Stimulated activated naive CD4-positive, alpha-beta T cell treated with Interleukin-2 at 50 U/mL for 16 hours (primary cell): ENCODE data around the gene CD82.

Source experiments
- DNase-seq: peaks from one replicate; lab custom pipeline; 2025; lab: John Stamatoyannopoulos, UW

Gene CD82

DNA sequence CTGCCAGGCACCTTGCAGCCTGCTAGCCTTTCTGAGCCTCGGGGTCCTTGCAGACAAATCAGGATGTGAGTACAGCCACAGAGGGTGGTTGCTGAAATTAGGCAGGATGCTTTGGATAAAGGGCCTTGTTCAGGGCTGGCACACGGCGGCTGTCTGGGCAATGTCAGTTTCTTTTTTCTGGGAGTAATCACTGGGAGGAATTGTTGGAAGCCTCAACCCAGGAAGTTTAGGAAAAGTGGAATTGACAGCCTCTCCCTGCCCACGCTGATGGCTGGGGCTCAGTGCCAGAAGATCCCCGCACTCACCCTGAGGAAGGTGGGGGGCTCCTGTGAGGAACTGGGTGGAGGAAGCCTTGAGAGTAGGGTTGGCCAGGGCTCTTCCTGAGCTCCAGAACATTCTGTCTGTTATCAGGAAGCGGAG is 37.4 kb downstream of the CD82 start:
- DNase-seq = no peak

DNA sequence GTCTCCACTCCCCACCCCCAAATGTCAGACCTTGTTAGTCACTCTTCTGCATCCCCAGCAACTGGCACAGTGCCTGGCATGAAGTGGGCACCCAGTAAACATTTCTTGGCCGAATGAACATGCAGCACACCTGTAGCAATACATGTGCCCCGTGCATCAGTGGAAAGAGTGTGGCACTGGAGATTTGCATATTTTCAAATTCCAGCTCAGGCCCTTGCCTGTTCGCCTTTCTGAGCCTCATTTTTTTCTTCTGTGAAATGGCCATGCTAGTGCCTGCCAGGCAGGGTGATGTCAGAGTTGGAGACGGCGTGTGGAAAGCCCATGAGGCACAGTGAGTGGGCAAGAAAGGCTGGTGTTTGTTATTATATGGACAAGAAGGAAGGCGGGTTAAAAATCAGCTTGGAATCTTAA is 38.7 kb downstream of the CD82 start:
- no peak for DNase-seq

DNA sequence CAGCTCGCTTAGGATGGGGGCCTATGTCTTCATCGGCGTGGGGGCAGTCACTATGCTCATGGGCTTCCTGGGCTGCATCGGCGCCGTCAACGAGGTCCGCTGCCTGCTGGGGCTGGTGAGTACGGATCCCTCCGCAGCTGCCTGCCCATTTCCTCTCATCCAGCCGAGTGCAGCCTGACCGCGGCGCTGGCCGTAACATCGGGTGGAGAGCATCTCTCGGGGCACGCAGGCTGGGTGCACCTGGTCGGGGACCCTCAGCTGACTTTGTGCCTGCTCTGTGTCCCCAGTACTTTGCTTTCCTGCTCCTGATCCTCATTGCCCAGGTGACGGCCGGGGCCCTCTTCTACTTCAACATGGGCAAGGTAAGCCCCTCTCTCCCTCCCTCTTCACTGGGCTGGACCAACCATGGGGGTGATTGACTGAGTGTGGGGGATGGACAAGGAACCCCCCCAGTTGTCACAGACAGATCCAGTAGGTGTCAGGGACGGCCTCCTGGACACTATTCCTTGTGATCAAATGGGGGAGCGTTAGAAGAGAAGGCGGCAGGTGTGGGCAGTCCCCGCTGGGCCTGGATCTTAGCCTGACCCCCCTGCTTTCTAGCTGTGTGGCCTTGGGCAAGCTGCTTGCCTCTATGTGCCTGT is 39.7 kb downstream of the CD82 start:
- no peak for DNase-seq

DNA sequence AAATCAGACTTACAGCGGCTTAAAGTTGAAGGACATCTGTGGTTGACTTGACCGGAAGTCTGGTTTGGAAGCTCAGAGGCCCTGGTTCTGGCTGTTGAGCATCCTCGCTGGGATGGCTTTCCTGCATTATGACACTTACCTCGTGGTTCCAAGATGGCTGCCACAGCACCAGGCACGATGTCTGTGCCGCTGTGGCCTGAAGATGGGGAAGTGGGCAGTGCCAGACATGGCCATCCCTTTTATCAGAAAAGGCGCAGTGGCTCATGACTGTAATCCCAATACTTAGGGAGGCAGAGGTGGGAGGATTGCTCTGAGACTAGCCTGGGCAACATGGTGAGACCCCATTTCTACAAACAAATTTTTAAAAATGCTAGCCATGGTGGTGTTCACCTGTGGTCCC is 40.5 kb downstream of the CD82 start:
- no peak for DNase-seq

DNA sequence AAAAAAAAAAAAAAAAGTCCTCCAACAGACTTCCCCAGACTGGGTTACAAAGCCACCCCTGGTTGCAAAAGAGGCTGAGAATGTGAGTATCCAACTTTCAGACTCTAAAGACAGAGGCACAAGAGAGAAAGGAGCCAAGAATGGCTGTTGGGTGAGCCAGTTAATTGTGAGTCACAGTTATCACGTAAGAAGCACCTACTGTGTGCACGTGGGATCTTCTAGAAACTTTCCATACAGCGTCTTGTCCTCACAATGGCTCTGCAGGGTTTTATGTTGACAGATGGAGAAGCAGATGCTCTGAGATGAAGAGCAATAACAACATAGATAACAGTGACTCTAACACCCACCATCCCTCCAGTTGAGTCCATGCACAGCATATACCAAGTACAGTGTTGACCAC is 41.0 kb downstream of the CD82 start:
- no peak for DNase-seq

DNA sequence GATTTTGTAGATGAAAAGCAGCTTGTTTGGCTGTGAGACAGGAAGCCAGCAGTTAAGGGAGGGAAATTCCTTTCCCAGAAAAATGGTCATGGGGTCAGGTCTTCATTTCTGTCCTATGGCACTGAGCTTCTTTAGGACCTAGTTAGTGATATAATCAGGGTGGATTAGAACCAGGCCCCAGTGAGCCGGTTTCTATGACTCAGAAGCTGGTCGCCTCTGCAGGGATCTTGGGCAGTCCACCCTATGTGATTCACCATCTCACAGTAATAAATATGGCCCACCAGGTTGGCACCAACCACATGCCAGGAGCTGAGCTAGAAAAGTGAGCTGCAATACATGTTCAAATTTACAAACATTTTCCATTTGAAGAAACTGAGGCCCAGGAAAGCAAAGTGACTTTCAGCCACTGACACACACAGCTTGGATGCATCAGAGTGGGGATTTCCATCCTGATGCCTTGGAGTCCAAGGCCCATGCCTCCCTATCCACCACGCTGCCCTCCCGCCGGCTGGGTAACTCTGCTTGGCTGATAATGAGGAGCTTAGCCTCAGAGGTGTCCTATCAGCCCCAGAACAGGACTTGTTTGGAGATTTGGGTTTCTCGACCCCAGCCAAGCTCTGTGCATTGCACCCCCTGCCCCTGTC is 42.0 kb downstream of the CD82 start:
- peak; percentile 19 for DNase-seq

DNA sequence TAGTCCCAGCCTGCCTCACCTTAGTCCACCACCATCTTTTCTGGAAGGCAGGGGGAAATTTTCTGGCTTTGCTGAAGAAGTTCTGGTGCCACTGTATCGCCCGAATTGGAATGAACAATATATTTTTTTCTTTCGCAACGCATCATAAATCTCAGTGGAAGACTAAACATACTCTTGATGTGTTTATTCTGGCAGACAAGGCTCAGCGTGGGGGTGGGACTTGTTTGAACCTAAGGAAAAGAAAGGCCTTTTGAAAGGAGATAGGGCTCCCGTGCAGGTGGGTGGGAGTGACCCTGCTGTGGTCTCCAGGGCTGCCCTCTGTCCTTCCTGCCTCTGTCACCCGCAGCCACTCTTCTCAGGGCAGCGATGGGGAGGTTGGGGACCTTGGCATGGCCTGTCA is 42.5 kb downstream of the CD82 start:
- DNase-seq = no peak

DNA sequence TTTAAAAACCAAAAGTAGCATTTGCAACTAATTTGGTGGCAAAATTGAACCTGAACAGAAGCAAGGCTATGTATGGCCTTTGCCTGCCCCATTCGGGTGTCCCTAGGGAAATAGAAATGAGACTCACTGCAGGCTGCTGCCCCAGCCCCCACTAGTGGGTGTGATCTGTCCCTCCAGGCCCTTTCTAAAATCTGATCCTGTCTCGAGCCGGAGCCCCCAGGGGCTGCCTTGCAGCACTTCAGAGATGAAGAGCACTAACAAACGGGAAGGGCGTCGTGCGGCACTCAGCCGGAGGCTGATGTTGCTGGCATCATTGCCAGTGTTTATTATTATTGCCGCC is 43.2 kb downstream of the CD82 start:
- DNase-seq = no peak

DNA sequence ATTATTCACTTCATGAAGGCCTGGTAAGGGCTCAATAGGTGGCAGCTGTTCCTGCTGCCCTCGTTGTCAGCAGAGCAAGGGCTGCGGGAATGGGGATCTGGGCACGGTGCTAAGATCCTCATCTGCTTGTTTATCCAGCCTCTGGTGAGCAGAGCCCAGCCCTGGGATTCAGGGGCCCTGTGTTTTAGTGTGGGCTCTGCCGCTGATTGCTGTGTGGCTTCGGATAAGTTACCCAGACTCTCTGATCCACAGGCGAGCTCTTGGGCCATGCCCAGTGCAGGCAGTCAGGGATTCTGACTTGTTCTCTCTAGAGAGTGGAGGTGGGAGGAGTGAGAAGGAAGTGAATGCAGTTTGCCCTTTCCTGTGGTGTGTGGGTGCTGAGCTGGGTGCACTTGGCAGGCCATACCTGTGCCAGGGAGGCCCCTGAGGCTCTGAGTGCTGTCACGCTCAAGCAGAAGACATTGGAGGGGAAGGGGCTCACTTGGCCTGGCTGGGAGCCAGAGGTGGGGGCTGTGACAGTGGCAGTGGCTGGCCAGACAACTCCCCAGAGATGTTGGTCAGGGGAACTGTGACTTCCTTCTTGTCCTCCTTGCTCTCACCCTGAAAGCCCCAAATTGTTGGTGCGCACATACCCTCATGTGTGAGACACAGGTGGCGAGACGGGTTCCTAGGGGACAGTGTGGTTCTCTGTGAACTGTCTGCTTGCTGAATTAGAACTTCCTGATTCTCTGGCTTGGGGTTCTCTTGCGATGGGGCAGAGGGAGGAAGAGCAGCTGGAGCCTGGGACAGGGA is 43.7 kb downstream of the CD82 start:
- DNase-seq = peak; percentile 22

DNA sequence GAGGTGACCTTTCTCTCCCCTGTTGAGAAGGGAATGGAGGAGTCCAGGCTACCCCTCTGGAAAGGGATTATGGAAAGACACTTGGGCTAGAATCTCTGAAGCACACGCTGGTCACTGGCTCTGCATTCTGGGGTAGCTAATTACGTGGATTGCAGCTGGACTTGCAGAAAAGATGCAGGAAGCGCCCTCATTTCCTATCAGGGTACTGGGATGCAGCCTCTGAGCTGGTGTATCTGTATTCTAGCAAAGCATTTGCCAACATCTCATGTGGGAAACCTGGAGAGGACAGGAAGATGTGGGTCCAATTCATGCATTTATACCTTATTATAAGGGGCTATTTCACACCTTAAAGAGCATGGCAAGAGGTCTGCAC is 44.3 kb downstream of the CD82 start:
- no peak for DNase-seq

DNA sequence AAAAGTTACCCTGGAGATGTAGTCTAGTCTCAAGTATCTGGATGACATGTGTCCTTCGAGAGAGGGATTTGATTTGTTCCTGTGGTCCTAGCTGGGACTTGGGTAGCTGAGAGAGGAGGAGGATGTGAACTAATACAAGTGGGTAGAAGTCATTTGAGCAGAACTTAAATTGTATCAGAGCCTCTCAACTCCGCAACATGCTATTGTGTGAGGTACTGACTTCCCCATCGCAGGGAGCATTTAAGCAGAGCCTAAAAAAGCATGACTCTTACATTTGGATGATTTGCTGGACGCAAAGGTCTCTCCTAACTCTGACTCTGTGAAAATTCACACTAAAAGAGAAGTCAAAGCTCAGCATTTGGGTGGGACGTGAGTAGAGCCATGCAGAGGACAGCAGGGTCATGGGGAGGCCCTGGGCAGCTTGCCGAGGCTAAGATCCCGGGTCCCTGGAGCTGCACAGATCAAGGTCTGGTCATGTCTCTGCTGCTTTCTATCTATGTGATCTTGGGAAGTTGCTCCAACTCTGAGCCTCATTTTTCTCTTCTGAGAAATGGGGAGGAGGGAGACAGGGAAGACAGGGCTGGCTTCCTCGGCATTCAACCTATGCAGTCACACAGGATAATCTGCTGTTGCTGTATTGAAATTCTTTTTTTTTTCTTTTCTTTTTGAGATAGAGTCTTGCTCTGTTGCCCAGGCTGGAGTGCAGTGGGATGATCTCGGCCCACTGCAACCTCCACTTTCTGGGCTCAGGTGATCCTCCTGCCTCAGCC is 44.9 kb downstream of the CD82 start:
- no peak for DNase-seq

DNA sequence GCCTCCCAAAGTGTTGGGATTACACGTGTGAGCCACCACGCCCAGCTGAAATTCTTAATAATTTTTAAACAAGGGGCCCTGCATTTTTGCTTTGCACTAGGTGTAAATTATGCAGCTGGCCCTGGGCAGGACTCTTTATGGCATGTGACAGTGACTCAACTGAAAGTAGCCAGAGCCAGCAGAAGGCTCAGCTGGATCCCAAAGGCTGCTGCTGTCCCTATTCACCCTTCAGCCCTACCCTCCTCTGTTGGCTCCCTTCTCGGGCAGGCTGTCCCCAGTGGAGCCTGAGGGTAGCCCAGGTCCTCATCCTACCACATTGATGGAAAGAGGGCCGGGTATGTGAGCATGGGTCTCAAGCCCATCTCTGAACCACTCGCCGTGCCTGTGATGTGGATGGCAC is 45.6 kb downstream of the CD82 start:
- DNase-seq = no peak

DNA sequence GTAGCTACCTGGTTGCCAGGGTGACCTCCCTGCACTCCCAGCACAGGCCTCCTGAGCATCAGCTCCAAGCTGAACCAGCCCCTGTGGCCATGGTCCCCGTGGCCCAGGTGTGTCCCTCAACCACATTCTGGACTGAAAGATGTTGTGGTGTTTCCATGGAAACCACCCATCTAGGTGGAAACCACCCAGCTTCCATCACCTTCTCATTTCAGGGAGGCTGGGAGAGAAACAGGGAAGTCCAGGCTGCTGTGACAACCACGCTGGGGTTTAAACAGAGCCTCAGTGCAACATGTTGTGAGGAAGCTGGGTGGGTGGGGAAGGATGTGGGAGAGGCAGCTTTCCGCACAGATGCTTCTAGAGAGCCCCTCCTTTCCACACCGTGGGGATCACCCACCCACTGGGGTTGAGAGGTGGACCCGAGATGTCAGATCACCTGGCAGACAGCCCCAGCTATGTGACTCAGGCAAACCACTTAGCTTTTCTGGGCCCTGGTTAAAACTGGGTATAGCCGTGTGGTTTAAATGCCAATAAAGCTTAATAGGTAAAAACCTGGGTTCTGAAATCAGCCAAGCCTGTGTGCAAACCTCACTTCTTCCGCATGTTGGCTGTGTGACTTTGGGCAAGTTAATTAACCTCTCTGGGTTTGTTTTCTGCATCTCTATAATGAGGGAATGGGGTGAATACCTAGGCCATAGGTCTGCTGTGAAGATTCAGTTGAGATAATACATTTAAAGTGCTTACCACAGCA is 46.4 kb downstream of the CD82 start:
- peak; percentile 75 for DNase-seq

DNA sequence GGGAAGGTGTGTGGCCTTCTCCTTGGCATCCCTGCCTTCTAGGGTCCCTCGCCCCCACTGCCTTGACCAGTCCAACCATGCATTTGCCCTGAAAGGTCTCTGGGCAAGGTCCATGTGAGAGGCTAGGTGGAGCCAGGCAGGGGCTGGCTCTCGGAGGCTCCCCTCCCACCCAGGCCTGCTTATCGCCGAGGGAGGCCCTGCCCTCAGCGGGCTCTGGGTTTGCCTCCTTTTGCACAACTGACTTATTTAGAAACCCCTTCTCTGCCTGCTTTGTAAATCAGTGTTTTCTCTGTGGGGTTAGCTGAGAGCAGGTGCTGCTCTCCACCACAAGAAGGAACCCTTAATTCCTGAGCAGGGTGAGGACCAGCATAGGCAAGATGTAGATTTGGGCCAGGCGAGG is 47.7 kb downstream of the CD82 start:
- DNase-seq = no peak

DNA sequence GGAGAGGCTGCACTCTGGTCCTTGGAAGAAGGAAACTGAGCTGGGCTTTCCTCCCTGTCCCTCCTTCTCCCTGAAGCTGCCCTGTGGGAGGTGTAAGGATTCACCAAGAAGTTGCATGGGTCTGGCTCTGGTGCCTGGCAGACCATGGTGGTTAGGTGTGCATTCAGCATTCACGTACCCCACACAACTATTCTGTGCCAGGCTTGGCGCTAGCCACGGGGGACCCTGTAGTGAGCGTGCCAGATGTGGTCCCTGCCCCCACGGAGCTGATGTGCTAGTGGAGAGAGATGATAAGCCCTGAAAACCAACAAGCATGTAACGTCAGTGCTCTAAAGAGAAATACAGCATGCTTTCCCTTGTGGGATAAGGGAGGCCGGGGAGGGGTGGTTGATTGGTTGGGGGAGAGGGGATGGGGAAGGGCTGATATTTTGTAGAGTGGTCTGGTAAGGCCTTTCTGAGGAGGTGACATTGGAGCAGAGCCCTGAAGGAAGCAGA is 48.9 kb downstream of the CD82 start:
- no peak for DNase-seq

DNA sequence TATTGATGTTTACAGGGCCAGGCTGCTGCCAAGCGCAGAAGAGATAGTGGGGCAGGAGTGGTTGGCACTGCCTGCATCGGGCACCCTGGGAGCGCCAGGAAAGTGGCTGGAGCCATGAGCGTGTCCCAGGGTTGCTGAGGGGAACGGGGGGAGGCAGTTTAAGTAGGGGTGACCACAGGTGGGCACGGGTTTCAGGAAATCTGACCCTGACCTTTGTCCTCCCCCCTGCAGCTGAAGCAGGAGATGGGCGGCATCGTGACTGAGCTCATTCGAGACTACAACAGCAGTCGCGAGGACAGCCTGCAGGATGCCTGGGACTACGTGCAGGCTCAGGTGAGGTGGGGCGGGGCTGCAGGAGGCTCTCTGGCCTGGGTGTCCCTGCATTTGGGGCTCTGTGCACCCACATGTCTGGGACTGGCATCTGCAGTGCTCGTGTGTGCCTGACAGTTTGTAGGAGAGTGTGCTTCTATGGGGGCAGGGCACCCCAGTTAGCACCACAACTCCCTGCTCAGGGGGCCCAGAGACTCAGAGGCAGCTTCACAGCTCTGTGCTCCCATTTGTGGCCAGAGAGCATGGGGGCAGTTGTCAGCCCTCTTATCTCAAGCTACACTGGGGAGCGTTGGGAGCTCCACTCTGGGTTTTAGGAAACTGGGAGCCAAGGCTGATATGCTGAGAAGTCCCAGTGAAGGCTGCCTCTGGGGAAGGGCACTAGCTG is 49.7 kb downstream of the CD82 start:
- no peak for DNase-seq

DNA sequence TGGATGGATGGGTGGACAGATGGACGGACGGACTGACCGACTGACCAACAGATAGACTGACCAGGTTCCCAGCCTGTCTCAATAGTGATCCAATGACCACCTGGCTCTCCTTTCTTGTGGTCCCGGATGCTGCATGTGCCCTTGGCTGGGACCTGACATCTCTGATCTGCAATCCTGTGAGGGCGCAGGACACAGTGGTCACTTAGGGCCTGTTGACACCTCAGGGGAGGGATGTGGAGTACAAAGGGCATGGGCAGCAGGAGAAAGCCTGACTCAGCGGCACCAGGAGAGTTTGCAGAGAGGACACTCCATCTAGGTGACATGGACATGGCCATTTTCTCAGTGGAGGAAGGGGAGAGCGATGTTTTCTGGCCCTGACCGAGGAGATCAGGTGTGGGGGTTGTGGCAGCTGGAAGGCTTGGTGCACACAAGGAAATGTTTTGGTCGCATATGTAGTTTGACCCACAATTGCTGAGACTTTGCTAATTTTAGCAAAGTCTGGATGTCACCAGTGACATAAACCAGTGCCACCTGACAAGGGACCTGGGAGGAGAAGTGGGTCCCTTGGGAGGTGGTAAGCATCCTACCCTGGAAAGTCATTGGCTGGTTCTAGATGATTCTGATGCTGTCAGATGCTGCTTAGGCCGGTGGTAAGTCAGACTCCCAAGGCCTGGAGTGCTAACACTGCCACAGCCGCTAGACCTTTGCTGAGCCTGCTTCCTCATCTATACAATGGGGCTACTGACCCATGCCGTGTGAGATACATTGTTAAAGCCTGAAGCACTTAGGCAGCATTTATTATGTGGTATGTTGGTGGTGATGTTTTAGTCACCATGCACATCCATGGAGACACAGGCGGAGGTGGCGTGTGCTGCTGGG is 50.7 kb downstream of the CD82 start:
- no peak for DNase-seq

DNA sequence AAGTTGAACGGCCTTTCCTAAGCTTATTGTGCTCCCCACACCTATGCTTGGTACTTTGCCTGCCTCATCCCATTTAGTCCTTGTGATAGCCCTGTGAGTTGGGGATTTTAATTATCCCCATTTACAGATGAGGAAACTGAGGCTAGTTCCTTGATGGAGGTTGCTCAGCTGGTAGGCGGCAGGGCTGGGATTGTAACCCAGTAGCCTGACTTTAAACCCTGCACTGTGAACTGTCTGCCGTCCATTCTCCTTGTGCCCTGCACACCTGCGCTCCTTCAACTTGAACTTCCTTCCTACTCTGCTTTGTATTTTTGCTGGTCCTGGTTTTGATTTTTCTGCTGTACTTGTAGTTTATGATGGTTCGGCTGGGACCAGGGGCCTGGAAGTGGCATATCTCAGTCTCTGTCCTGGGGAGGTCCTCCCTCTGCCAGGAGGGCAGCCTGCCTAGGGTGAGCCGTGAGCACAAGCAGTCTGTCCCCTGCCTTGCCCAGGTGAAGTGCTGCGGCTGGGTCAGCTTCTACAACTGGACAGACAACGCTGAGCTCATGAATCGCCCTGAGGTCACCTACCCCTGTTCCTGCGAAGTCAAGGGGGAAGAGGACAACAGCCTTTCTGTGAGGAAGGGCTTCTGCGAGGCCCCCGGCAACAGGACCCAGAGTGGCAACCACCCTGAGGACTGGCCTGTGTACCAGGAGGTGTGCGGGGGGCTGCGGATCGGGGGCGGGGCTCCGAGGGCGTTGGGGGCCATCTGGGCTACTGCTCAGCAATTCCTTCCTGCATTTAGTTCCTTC is 52.4 kb downstream of the CD82 start:
- no peak for DNase-seq
